HG03460 (cell line): Measurements from ENCODE around the gene CCN2.
A peak's percentile ranks its signal among the peaks of the same experiment; 100 is the strongest.
"Not testable (repeated sequence)": the region's sequence is repeated elsewhere in the genome, so short reads cannot be mapped to it uniquely, and the experiment has no call there.

Experiments
- ATAC-seq: cut with Tn5 transposase; IDR thresholded peaks from one replicate; pipeline ENCODE4 v1.9.1; 2021; ENCODE audit not compliant: unreplicated experiment

CCN2 gene

DNA sequence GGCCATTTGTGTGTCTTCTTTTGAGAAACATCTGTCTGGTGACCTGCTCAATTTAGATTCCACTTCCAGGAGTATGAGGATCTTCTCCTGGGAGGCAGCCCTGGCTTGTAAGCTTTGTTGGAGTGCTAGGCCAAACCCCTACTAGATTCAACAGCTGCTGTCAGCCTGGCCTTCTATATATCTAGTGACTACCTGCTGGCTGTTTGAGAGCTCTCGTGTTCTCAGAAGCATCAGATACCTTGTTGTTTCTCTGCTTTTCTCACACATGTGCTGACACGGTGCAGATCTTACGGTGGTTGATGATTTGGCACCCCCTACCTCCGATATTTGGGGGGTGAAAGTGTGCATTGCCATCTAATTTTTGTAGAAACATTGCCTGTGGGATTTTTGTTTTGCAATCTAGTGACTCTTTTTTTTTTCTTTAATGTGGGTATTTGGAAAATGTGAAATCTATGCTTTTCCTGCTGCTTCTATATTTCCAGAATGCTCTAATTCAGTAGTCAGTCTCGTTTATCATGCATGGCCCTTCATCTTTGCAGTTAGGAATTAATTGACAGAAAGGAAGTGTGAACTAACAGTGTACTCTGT is 4.7 kb downstream of the CCN2 start:
- ATAC-seq = no peak

GRCh38 chr6:131945971-131946370 is 5.2 kb downstream of the CCN2 start:
- no peak for ATAC-seq

- no peak for ATAC-seq
These were observed 13.2 kb downstream of the CCN2 start for GRCh38 chr6:131937703-131938631.

GRCh38 chr6:131937226-131937625 is 13.9 kb downstream of the CCN2 start:
- no peak for ATAC-seq

- no peak for ATAC-seq
These were observed 15.0 kb downstream of the CCN2 start for GRCh38 chr6:131936156-131936555.

- ATAC-seq = no peak
These were observed 20.0 kb downstream of the CCN2 start for GRCh38 chr6:131931063-131931750.

- no peak for ATAC-seq
These were observed 21.2 kb downstream of the CCN2 start for GRCh38 chr6:131929976-131930375.

- ATAC-seq = no peak
These were observed 21.9 kb downstream of the CCN2 start for GRCh38 chr6:131929264-131929663.

- ATAC-seq = no peak
These were observed 26.2 kb downstream of the CCN2 start for GRCh38 chr6:131924881-131925474.

GRCh38 chr6:131923356-131923755 is 27.8 kb downstream of the CCN2 start:
- no peak for ATAC-seq

GRCh38 chr6:131920656-131921055 is 30.5 kb downstream of the CCN2 start:
- ATAC-seq = no peak

DNA sequence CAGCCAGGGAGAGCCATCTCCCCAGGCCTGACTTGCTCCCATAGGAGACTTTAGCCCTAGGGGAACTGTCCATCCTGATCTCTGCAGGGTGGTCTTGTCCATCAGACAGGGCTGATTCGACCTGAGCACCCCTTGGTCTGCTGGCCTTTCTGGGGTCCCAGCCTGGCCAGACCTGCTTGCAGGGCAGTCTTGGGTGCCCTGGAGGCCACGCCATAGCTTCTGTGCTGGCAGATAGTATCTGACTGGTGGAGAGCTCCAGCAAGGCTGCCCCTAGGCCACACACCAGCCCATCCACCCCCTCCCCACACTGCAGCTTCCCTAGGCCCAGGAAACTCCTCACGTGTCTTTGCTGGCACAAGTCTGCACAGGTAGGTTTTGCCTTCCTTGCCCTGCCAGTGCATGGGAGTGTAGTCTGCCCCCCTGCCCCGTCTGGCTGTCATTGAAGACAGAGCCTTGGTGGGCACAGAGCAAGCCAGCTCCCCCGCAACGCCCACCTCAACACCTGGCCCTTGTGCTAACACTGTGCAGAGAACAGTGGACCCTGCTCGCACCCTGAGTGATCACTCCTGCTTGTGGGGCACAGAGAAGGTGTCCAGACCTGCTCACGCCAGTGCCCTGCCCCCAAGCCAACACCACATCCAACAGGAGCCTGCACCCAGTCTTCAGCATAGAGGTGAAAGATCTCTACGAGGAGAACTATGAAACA is 32.4 kb downstream of the CCN2 start:
- no peak for ATAC-seq

- ATAC-seq = no peak
These were observed 33.2 kb downstream of the CCN2 start for GRCh38 chr6:131917763-131918649.

GRCh38 chr6:131917318-131917717 is 33.9 kb downstream of the CCN2 start:
- no peak for ATAC-seq

DNA sequence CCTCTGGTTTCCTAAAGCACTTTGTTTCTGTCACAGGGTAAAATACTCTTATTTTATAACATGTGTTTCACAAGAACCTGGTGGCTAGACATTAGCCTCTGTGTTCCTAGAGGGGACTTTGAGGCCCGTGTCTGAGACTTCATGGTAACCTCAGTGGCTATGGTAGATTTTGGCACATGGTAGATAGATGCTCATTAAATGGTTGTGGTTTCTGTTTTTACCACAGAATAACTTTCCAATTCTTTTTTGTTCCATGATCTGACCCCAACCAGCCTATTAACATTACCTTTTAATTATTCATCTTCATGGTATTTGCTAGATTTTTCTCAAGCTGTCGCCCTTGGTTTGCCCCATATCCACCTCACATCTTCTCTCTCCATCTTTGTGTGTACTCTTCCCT is 34.3 kb downstream of the CCN2 start:
- no peak for ATAC-seq

GRCh38 chr6:131916091-131916796 is 34.9 kb downstream of the CCN2 start:
- ATAC-seq = not testable (repeated sequence)

DNA sequence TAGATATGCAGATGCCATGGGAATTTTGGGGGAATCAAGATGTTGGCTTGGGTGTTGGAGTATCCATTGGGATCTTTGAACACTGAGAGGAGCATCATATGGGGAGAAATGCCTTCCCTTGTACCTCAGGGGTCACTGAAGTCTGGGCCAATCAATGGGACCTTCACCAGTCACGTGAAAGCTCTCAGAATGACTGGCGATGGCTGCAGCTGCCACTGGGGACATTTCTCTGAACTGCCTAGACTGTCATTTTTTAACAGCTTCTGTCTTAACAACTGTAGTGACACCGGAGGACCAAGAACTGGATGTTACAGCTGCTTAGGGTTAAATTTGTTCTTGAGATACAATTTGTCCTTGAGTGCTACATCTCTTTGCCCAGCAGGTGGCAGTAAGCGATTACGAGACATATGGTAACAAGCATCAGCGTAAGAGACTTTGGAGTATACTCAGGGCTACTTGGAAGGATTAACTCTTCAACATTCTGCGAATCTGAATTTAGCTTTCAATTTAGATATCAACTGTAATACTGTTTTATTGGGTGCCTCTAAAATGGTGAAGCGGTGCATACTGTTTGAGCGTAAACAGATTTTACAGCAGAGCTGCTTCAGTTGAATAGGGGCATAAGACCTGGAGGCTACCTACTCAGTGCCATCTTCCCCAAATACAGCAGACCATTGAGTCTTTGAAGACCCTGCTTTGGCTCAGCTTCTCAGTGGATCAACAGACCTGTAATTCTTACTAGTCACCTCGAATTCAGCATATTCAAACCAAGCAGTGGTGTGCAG is 36.0 kb downstream of the CCN2 start:
- ATAC-seq = peak; percentile 73

DNA sequence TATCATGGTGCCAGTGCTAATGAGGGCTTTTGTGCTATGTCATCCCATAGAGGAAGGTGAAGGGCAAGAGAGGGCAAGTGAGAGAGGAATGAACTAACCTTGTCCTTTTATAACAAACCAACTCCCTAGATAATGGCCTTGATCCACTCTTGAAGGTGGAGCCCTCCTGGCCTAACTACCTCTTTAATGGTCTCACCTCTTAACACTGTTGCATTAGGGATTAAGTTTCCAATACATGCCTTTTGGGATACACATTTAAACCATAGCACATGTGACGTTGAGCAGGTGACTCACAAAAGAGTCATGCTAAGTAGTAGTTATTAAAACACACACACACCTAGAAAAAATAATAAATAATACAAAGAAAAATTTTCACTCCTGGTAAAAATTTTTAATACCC is 36.9 kb downstream of the CCN2 start:
- no peak for ATAC-seq
